T-helper 17 cell (primary cell): ENCODE data around the gene LYPD6. TPM values are rescaled to one million over a fixed set of nuclear protein-coding genes. Genes with fewer than 3 reads are reported as not detected.

Experiments used
- ATAC-seq: fragments of 150-1000 bp; cut with Tn5 transposase; 2 replicates; pipeline ENCODE4 v1.10.0; 2021; ENCODE audit warnings: mild to moderate bottlenecking, moderate library complexity
- DNase-seq, 3 donors: peaks; one replicate each; pipeline versions ENCODE4 v3.0.0 to v3.0.0-alpha.2; 2020 to 2021
- H3K9me3 ChIP-seq: one replicate; pipeline ENCODE4 v1.7.0; 2013; ENCODE audit warnings: low read length, mild to moderate bottlenecking; ENCODE audit not compliant: control insufficient read depth, poor library complexity, severe bottlenecking
- H3K27ac Mint-ChIP-seq: one replicate; pipeline ENCODE4 v1.8.0; 2022; ENCODE audit warnings: mild to moderate bottlenecking, moderate library complexity, mixed read lengths
- H3K27me3 Mint-ChIP-seq: one replicate; pipeline ENCODE4 v1.8.0; 2022; ENCODE audit warnings: mixed read lengths
- H3K36me3 Mint-ChIP-seq: one replicate; pipeline ENCODE4 v1.8.0; 2022; ENCODE audit warnings: low read depth, mixed read lengths
- H3K4me1 Mint-ChIP-seq: one replicate; pipeline ENCODE4 v1.8.0; 2022; ENCODE audit warnings: mild to moderate bottlenecking, mixed read lengths
- H3K4me3 Mint-ChIP-seq: one replicate; pipeline ENCODE4 v1.8.0; 2022; ENCODE audit warnings: mild to moderate bottlenecking, moderate library complexity, mixed read lengths
- total RNA-seq, 4 donors: library from RNA in 2 of 4; stranded (reverse) in 2 of 4; gene quantifications; one replicate each; pipeline ENCODE4 v1.2.3 and lab custom pipeline; 2022 to 2026

LYPD6 gene
- total RNA-seq, 2 donors from 2014 or later = not detected

- H3K27me3 Mint-ChIP-seq = peaks cover 9% of the 10 kb centered on the region
- no peaks in the 10 kb centered on the region for H3K36me3 Mint-ChIP-seq
- no peaks in the 10 kb centered on the region for H3K4me1 Mint-ChIP-seq
- no peak for ATAC-seq
- H3K4me3 Mint-ChIP-seq = no peak overlapping the region
- no peak for DNase-seq
- no peaks in the 10 kb centered on the region for H3K9me3 ChIP-seq
- H3K27ac Mint-ChIP-seq = no peak overlapping the region
Measured at GRCh38 chr2:149458502-149458901, 128.1 kb downstream of the LYPD6 start.

DNA sequence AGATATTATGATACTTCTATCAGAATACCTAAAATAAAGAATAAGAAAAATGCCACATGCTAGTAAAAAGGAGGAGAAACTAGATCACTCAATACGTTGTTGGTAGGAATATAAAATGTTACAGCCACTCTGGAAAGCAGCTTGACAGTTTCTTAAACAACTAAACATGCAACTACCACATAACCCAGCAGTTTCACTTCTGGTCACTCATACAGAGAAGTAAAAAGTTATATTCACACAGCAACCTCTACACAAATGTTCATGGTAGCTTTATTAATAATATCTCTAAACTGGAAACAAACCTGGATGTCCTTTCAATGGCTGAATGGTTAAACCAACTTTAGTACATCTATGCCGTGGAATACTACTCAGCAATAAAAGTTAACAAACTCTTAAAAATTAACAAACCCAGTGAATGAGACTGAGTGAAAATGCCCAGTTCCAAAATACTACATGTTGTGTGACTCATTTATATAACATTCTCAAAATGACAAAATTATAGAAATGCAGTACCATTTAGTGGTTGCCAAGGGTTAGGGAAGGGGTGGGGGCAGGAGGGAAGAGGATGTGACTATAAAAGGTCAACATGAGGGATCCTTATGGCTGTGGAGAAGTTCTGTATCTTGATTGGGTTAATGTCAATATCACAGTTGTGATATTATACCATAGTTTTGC is 133.1 kb downstream of the LYPD6 start:
- no peak for DNase-seq
- H3K4me3 Mint-ChIP-seq = no peak overlapping the region
- H3K4me1 Mint-ChIP-seq = no peaks in the 10 kb centered on the region
- peaks cover 13% of the 10 kb centered on the region for H3K27me3 Mint-ChIP-seq
- ATAC-seq = no peak
- no peaks in the 10 kb centered on the region for H3K9me3 ChIP-seq
- H3K36me3 Mint-ChIP-seq = no peaks in the 10 kb centered on the region
- no peak overlapping the region for H3K27ac Mint-ChIP-seq

DNA sequence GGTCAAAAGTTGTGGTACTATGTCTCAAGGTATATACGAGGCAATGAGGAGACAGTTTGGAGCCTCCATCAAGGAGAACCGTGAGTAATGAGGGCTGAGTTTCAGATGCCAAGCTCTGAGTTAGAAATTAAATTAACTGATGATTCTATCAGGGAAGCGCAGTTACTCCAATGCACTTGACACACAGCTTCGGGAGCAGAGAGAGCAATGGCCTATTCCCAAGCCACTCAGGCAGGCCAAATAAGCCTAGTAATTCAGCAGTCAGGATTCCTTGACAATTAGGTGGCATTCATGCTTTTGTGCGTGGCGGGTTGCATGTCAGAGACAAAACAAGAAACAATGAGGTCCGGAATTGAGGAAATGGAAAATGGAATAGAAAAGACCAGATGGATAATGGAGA is 134.0 kb downstream of the LYPD6 start:
- H3K4me3 Mint-ChIP-seq = no peak overlapping the region

GRCh38 chr2:149465873-149466272 is 135.5 kb downstream of the LYPD6 start:
- ATAC-seq (no peak), DNase-seq (no peak)
- Mint-ChIP-seq H3K4me3 (no peak overlapping the region), H3K4me1 (no peaks in the 10 kb centered on the region), H3K36me3 (no peaks in the 10 kb centered on the region), H3K27ac (no peak overlapping the region), H3K27me3 (peaks cover 23% of the 10 kb centered on the region)
- H3K9me3 ChIP-seq = no peaks in the 10 kb centered on the region

More for the DNA sequence above, 134.0 kb downstream of the LYPD6 start:
- no peak for ATAC-seq
- Mint-ChIP-seq H3K36me3 (no peaks in the 10 kb centered on the region), H3K27ac (no peak overlapping the region), H3K27me3 (peaks cover 19% of the 10 kb centered on the region), H3K4me1 (no peaks in the 10 kb centered on the region)
- H3K9me3 ChIP-seq = no peaks in the 10 kb centered on the region
- no peak for DNase-seq

- no peak overlapping the region for H3K27ac Mint-ChIP-seq
- peaks cover 23% of the 10 kb centered on the region for H3K27me3 Mint-ChIP-seq
- H3K4me1 Mint-ChIP-seq = no peaks in the 10 kb centered on the region
- H3K4me3 Mint-ChIP-seq = no peak overlapping the region
- ATAC-seq (no peak), DNase-seq (no peak)
- no peaks in the 10 kb centered on the region for H3K36me3 Mint-ChIP-seq
- no peaks in the 10 kb centered on the region for H3K9me3 ChIP-seq
Measured at GRCh38 chr2:149466635-149467034, 136.2 kb downstream of the LYPD6 start.

DNA sequence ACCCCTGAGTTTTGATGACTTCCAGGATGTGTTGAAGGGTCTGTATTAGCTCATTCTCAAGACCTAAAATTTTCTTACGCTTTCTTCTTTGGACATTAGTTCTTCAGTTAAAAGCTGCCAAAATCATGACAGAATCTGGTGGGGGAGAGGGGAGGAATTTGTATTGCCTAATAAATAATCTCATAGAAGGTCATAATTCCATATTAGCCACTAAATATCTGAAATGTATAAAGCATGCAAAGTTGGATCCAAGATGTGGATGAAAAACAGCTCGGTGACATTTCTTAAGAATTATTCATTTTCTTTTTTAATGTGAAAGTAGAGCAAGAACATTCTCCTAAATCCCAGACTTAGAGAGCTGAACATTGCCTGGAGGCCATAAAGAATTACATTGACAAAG is 137.0 kb downstream of the LYPD6 start:
- DNase-seq = no peak
- peaks cover 23% of the 10 kb centered on the region for H3K27me3 Mint-ChIP-seq
- no peaks in the 10 kb centered on the region for H3K4me1 Mint-ChIP-seq
- H3K4me3 Mint-ChIP-seq = no peak overlapping the region
- no peaks in the 10 kb centered on the region for H3K9me3 ChIP-seq
- H3K36me3 Mint-ChIP-seq = no peaks in the 10 kb centered on the region
- no peak for ATAC-seq
- no peak overlapping the region for H3K27ac Mint-ChIP-seq

DNA sequence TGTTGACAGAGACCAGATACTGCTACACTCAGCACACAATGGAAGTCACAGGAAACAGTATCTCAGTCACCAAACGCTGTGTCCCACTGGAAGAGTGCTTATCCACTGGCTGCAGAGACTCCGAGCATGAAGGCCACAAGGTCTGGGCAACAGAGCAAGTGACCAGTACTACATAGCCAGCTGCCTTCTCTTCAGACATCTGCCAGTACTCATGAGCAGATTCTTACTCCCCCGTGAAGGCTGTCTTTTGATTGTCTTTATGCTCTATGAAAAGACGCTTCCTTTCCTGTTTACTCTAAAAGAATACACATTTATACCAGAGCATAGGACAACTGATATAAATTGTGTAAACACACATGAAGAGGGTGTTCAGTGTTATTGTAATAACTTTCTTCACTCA is 138.2 kb downstream of the LYPD6 start:
- Mint-ChIP-seq H3K4me1 (no peaks in the 10 kb centered on the region), H3K27ac (no peak overlapping the region), H3K27me3 (peaks cover 32% of the 10 kb centered on the region), H3K36me3 (no peaks in the 10 kb centered on the region), H3K4me3 (no peak overlapping the region)
- H3K9me3 ChIP-seq = no peaks in the 10 kb centered on the region
- DNase-seq = no peak
- no peak for ATAC-seq

GRCh38 chr2:149470046-149470445 is 139.7 kb downstream of the LYPD6 start:
- DNase-seq (no peak), ATAC-seq (no peak)
- Mint-ChIP-seq H3K27ac (no peak overlapping the region), H3K4me3 (no peak overlapping the region), H3K27me3 (peaks cover 40% of the 10 kb centered on the region), H3K36me3 (no peaks in the 10 kb centered on the region), H3K4me1 (no peaks in the 10 kb centered on the region)
- no peaks in the 10 kb centered on the region for H3K9me3 ChIP-seq

DNA sequence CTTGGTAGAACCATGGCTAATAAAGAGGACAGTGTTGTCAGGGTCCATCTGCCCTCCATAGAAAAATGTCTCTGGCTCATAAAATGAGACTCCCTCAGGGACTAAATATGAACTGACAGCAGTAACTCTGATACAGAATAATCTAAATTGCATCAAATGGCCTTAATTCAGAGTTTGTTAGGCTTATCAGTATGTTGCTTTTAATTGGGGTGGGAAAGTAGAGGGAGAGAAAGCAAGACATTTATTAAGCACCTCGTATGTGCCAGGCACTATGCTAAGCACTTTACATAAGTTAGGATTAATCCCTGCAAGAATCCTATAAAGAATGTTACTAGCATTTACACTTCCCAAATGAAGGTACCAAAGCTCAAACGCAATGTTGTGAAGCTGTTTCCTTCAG is 142.0 kb downstream of the LYPD6 start:
- Mint-ChIP-seq H3K27ac (no peak overlapping the region), H3K4me3 (no peak overlapping the region), H3K36me3 (no peaks in the 10 kb centered on the region), H3K27me3 (peaks cover 33% of the 10 kb centered on the region), H3K4me1 (no peaks in the 10 kb centered on the region)
- no peak for ATAC-seq
- no peaks in the 10 kb centered on the region for H3K9me3 ChIP-seq
- DNase-seq = no peak

GRCh38 chr2:149473068-149473467 is 142.7 kb downstream of the LYPD6 start:
- no peaks in the 10 kb centered on the region for H3K4me1 Mint-ChIP-seq
- H3K36me3 Mint-ChIP-seq = no peaks in the 10 kb centered on the region
- DNase-seq (no peak), ATAC-seq (no peak)
- H3K4me3 Mint-ChIP-seq = no peak overlapping the region
- no peaks in the 10 kb centered on the region for H3K9me3 ChIP-seq
- H3K27me3 Mint-ChIP-seq = peaks cover 32% of the 10 kb centered on the region
- H3K27ac Mint-ChIP-seq = no peak overlapping the region

DNA sequence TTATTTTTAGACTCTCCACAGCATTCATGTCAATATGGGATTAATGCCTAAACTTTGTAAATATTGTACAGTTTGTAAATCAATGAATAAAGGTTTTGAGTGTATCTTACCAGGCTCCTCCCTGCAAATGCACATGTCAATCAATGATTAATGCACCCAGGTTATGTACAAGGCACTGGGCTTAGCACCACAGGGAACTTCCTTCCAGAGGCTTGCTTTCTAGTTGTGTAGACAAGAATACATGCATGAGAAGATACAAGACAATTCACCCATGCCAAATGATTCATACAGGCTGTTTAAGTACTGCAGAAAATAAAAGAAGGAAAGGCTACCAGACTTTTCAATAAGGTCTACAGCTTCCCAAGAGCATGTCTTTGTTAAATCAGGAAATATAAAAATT is 143.1 kb downstream of the LYPD6 start:
- Mint-ChIP-seq H3K4me1 (no peaks in the 10 kb centered on the region), H3K36me3 (no peaks in the 10 kb centered on the region), H3K27ac (no peak overlapping the region), H3K27me3 (peaks cover 27% of the 10 kb centered on the region), H3K4me3 (no peak overlapping the region)
- DNase-seq = no peak
- ATAC-seq = no peak
- H3K9me3 ChIP-seq = no peaks in the 10 kb centered on the region

- peaks cover 36% of the 10 kb centered on the region for H3K27me3 Mint-ChIP-seq
- H3K9me3 ChIP-seq = no peaks in the 10 kb centered on the region
- DNase-seq (no peak), ATAC-seq (no peak)
- no peaks in the 10 kb centered on the region for H3K36me3 Mint-ChIP-seq
- H3K4me3 Mint-ChIP-seq = no peak overlapping the region
- no peaks in the 10 kb centered on the region for H3K4me1 Mint-ChIP-seq
- no peak overlapping the region for H3K27ac Mint-ChIP-seq
Measured at GRCh38 chr2:149483004-149483605, 152.7 kb downstream of the LYPD6 start.

DNA sequence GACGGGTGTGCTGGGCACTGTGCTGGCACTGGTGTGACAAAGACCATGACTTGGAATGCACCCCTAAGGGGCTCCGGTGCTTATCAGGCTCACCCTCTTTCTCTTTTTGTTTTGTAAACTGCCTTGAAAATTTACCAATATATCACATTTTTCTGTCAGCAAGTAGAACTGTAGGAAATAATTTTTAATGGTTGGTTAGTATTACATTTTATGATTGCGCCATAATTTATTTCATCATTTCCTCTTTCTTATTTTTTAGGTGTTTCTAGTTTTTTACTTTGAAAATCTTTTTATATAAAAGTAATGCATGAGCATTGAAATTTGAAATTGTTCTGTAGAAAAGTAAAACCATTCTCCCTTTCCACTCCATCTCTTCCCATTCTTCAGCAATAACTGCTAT is 156.3 kb downstream of the LYPD6 start:
- Mint-ChIP-seq H3K4me3 (no peak overlapping the region), H3K4me1 (peaks cover 3% of the 10 kb centered on the region), H3K27me3 (peaks cover 34% of the 10 kb centered on the region), H3K27ac (no peak overlapping the region), H3K36me3 (no peaks in the 10 kb centered on the region)
- DNase-seq (no peak), ATAC-seq (no peak)
- no peaks in the 10 kb centered on the region for H3K9me3 ChIP-seq

DNA sequence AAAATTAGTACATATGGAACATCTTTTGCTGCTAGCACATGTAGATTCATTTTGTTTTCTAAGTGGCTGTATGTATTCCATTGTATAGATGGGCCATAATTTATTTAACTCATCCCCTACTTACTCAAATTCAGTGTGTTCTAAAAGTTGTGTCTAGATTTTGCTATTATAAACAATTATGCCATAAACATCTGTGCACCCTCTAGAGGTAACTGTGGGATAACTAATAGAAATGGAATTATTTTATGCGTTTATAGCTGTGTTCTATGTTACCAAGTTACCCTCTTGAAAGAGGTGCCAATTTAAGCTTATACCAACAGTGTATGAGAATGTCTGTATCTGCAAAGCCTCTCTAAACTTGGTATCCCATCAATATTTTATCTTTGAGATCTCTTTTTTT is 156.8 kb downstream of the LYPD6 start:
- no peaks in the 10 kb centered on the region for H3K36me3 Mint-ChIP-seq
- H3K4me1 Mint-ChIP-seq = peaks cover 3% of the 10 kb centered on the region
- DNase-seq (no peak), ATAC-seq (no peak)
- no peak overlapping the region for H3K4me3 Mint-ChIP-seq
- H3K9me3 ChIP-seq = no peaks in the 10 kb centered on the region
- H3K27ac Mint-ChIP-seq = no peak overlapping the region
- H3K27me3 Mint-ChIP-seq = peaks cover 34% of the 10 kb centered on the region
